HG03108 (cell line): ENCODE results near the gene WFIKKN1.

Source experiments
- ATAC-seq: cut with Tn5 transposase; IDR thresholded peaks from one replicate; pipeline ENCODE4 v1.9.1; 2021; ENCODE audit warnings: moderate library complexity; ENCODE audit not compliant: unreplicated experiment

Gene WFIKKN1

GRCh38 chr16:672371-672770 is 41.6 kb downstream of the WFIKKN1 start:
- ATAC-seq: no peak

- no peak for ATAC-seq
These were observed 42.1 kb downstream of the WFIKKN1 start for GRCh38 chr16:672851-673250.

- ATAC-seq: no peak
These were observed 42.7 kb downstream of the WFIKKN1 start for GRCh38 chr16:673399-673991.

- ATAC-seq: no peak
These were observed 43.6 kb downstream of the WFIKKN1 start for GRCh38 chr16:674214-674881.

GRCh38 chr16:674968-675883 is 44.4 kb downstream of the WFIKKN1 start, which contains the start of gene RHBDL1:
Gene RHBDL1, plus strand, starts transcription at chr16:675671. Its CDS starts 120 bp downstream, at chr16:675791.
- no peak for ATAC-seq

GRCh38 chr16:675884-676564 is 45.2 kb downstream of the WFIKKN1 start:
- ATAC-seq: no peak

GRCh38 chr16:676565-676902 is 45.7 kb downstream of the WFIKKN1 start:
- ATAC-seq: no peak

GRCh38 chr16:676913-677312 is 46.1 kb downstream of the WFIKKN1 start:
- ATAC-seq: no peak

- no peak for ATAC-seq
These were observed 46.8 kb downstream of the WFIKKN1 start for GRCh38 chr16:677316-678190.

GRCh38 chr16:678209-678857 is 47.5 kb downstream of the WFIKKN1 start:
- no peak for ATAC-seq

- no peak for ATAC-seq
These were observed 48.4 kb downstream of the WFIKKN1 start for GRCh38 chr16:678858-679813.

- ATAC-seq: peak; percentile 31
These were observed 49.2 kb downstream of the WFIKKN1 start, which contains the start of gene STUB1 for GRCh38 chr16:679814-680624. Gene STUB1, plus strand, starts transcription at chr16:680410. Its CDS starts 116 bp downstream, at chr16:680526.

GRCh38 chr16:680625-680945 is 49.8 kb downstream of the WFIKKN1 start:
- no peak for ATAC-seq

- ATAC-seq: no peak
These were observed 50.4 kb downstream of the WFIKKN1 start for GRCh38 chr16:680967-681745.

- no peak for ATAC-seq
These were observed 51.1 kb downstream of the WFIKKN1 start for GRCh38 chr16:681746-682427.
